HG03060 (cell line): ENCODE data around the gene LRPAP1.
"Not testable (repeated sequence)": the region's sequence is repeated elsewhere in the genome, so short reads cannot be mapped to it uniquely, and the experiment has no call there.

Source experiments
- ATAC-seq: cut with Tn5 transposase; IDR thresholded peaks from one replicate; pipeline ENCODE4 v1.9.1; 2021; ENCODE audit warnings: low read depth, moderate number of reproducible peaks; ENCODE audit not compliant: unreplicated experiment

The LRPAP1 gene

GRCh38 chr4:3562127-3562526, 29.9 kb upstream of the LRPAP1 start:
- ATAC-seq = not testable (repeated sequence)

DNA sequence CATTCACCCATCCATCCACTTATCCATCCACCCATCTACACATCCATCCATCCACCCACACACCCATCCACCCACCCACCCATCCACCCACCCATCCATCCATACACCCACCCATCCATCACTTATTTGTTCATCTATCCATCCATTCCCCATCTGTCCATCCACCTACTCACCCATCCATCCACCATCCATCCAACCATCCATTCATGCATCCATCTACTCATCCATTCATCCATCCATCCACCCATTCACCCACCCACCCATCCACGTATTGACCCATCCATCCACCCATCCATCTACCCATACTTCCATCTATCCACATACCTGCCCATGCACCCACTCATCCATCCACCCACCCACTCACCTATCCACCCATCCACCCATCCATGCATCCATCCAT, 28.2 kb upstream of the LRPAP1 start:
- not testable (repeated sequence) for ATAC-seq

GRCh38 chr4:3559381-3560290, 27.4 kb upstream of the LRPAP1 start:
- ATAC-seq = not testable (repeated sequence)

DNA sequence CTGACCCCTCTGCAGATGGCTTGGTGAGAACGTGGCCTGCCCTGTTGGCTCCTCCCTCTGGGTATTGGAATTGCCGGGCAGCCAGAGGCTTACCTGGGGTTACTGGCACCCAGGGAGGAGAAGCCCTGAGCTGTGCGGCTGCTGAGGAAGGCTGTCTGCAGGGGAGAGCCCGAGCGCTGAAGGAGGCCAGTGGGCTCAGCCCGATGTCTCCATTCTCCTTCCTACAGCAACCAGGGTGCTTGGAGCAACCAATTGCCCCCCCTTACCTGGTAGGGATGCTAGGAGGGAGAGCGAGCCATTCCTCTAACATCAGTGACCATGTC, 26.3 kb upstream of the LRPAP1 start:
- not testable (repeated sequence) for ATAC-seq

- not testable (repeated sequence) for ATAC-seq
These were observed 25.7 kb upstream of the LRPAP1 start for GRCh38 chr4:3557676-3558513.

GRCh38 chr4:3557088-3557492, 24.9 kb upstream of the LRPAP1 start:
- ATAC-seq = not testable (repeated sequence)

- ATAC-seq = not testable (repeated sequence)
These were observed 24.1 kb upstream of the LRPAP1 start for GRCh38 chr4:3556244-3556867.

- not testable (repeated sequence) for ATAC-seq
These were observed 23.3 kb upstream of the LRPAP1 start for GRCh38 chr4:3555459-3556070.

GRCh38 chr4:3551366-3551765, 19.1 kb upstream of the LRPAP1 start:
- ATAC-seq = not testable (repeated sequence)

GRCh38 chr4:3550792-3551325, 18.6 kb upstream of the LRPAP1 start:
- not testable (repeated sequence) for ATAC-seq

- ATAC-seq = not testable (repeated sequence)
These were observed 17.8 kb upstream of the LRPAP1 start for GRCh38 chr4:3550041-3550440.

DNA sequence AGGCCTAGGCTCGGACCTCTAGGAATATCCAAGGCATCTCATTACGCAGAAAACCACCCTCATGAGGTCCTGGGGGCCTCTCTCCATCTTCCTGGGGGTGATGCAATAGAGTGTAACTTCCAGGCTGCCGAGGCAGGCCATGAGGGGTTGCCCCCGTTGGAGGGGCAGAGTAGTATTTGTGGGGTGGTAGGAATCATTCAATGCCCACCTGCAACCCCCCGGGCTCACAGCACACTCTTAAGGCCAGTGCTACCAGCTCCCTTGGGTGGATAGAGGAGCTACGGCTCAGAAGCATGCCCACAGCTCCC, 17.4 kb upstream of the LRPAP1 start:
- ATAC-seq = not testable (repeated sequence)

GRCh38 chr4:3548991-3549693, 16.9 kb upstream of the LRPAP1 start:
- ATAC-seq = not testable (repeated sequence)

- not testable (repeated sequence) for ATAC-seq
These were observed 14.5 kb upstream of the LRPAP1 start for GRCh38 chr4:3546721-3547120.

- ATAC-seq = not testable (repeated sequence)
These were observed 13.1 kb upstream of the LRPAP1 start for GRCh38 chr4:3545351-3545750.

GRCh38 chr4:3544259-3545025, 12.2 kb upstream of the LRPAP1 start:
- ATAC-seq = not testable (repeated sequence)

DNA sequence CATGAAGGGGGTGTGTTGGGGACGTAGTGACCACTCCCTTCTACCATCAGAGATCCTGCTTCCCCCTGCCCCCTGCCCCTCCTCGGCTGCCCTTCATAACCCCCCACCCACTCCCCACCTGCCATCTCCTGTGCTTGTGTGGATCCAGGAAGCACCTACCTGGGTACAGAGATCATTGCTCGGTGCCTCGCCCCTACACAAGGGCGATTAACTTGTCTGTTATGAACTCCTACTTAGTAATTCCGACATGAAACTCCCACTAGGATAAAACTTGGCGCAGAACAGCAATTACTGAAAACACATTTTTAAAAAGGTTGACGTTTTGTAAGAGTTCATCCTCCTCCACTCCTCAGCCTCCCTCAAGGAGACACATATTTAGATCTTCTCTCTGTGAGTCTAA, 11.2 kb upstream of the LRPAP1 start:
- not testable (repeated sequence) for ATAC-seq

DNA sequence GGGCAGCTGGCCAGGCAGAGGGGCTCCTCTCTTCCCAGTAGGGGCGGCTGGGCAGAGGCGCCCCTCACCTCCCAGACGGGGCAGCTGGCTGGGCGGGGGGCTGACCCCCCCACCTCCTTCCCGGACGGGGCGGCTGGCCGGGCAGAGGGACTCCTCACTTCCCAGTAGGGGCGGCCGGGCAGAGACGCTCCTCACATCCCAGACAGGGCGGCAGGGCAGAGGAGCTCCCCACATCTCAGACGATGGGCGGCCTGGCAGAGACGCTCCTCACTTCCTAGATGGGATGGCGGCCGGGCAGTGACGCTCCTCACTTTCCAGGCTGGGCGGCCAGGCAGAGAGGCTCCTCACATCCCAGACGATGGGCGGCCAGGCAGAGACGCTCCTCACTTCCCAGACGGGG, 6.7 kb upstream of the LRPAP1 start:
- ATAC-seq = not testable (repeated sequence)

DNA sequence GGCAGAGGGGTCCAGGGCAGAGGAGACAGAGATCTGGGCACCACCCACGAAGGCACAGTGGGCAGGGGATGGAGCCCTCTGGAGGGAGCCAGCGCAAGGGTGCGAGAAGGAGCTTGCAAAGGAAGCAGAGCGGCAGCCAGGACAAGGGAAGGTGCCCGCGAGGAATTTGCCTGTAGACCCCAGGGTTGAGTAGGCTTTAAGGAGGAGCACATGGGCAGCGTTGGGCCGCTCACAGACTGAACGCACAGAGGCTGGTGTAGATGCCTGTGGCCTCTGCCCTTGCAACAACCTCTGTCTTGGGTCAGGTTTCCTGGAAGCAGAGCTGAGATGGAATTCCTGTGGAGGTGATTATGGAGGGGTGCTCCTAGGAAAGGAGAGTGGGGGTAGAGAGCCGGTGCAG, 3.6 kb upstream of the LRPAP1 start:
- ATAC-seq = not testable (repeated sequence)
